Transverse colon (tissue), 4 donors: Measurements from ENCODE around the gene C4BPB. TPM values are rescaled to one million over a fixed set of nuclear protein-coding genes. Genes with fewer than 3 reads are reported as not detected.

Experiments
- DNase-seq: peaks from one replicate; pipeline ENCODE4 v3.0.0-alpha.2; 2019
- H3K27ac ChIP-seq, 4 donors: fragments of 200-600 bp; sonication (generic); 2 replicates each; pipeline ENCODE4 v1.5.1; 2016 to 2018; ENCODE audit warnings: inconsistent platforms in 4 of 4
- H3K27me3 ChIP-seq: fragments of 200-600 bp; sonication (generic); 2 replicates; pipeline ENCODE4 v1.5.1; 2017; ENCODE audit warnings: inconsistent platforms
- H3K36me3 ChIP-seq, 4 donors: fragments of 200-600 bp; sonication (generic); 2 replicates each; pipeline ENCODE4 v1.5.1; 2017 to 2019; ENCODE audit warnings: inconsistent platforms in 4 of 4
- H3K4me1 ChIP-seq, 4 donors: fragments of 200-600 bp; sonication (generic); 2 replicates each; pipeline ENCODE4 v1.5.1; 2017 to 2020; ENCODE audit warnings: inconsistent platforms in 4 of 4
- H3K4me3 ChIP-seq, 4 donors: fragments of 200-600 bp; sonication (generic); 1 replicate in 1 of 4; 2 replicates in 3 of 4; pipeline versions ENCODE4 v1.5.1 to v1.6.1; 2017 to 2019; ENCODE audit warnings: inconsistent platforms in 4 of 4
- H3K9me3 ChIP-seq, 2 donors: fragments of 200-600 bp; sonication (generic); 2 replicates each; pipeline ENCODE4 v1.5.1; 2017 to 2019; ENCODE audit warnings: inconsistent platforms in 2 of 2
- EP300 ChIP-seq: sonication (generic); formaldehyde crosslinking; IDR thresholded peaks from one replicate; pipeline ENCODE4 v1.6.1; 2017; ENCODE audit warnings: antibody characterized with exemption, low read depth
- POLR2A ChIP-seq: fragments of 450-650 bp; IDR thresholded peaks from one replicate; pipeline ENCODE4 v1.6.1; 2016; ENCODE audit warnings: antibody characterized with exemption, mild to moderate bottlenecking, moderate library complexity
- POLR2AphosphoS5 ChIP-seq, 3 donors: sonication (generic); formaldehyde crosslinking; IDR thresholded peaks; one replicate each; pipeline ENCODE4 v1.6.1; 2016; ENCODE audit warnings: antibody characterized with exemption in 3 of 3
- WGBS, 2 donors: methylation state at CpG; one replicate each; pipeline ENCODE4 v1.1.5; 2018; ENCODE audit warnings: low coverage in 1 of 2; 5-methylcytosine and 5-hydroxymethylcytosine counted together
- in situ Hi-C, 4 donors: fragments of 200-750 bp; cut with MboI; loops; one replicate each; pipeline versions ENCODE4 v1.15.0 to v1.15.1; 2017; ENCODE audit warnings: low sequenced_read_pairs in 3 of 4, low pct_ligation_motif_present in 1 of 4, low pct_unique_long_range_greater_than_20kb in 1 of 4
- intact Hi-C: fragments of 100-400 bp; cut with DNase I; formaldehyde crosslinking; loops from one replicate; pipeline ENCODE4 v1.15.1; 2023; ENCODE audit warnings: low total_unique reads
- total RNA-seq, 4 donors: library from RNA; depleted of rRNA; stranded (reverse); fragments of >200 nt; gene quantifications; one replicate each; pipeline ENCODE4 v1.1.0, GENCODE V29; 2016
- TF ChIP-seq, protein P1 (sequence below), 5 experiments: fragments of 200-600 bp in 3 of 5; fragments of 450-650 bp in 2 of 5; sonication (generic) in 3 of 5; IDR thresholded peaks; 1 replicate in 2 of 5; 2 replicates in 3 of 5; pipeline ENCODE4 v1.5.1; 2016 to 2017; ENCODE audit warnings: antibody characterized with exemption in 5 of 5, inconsistent platforms in 3 of 5, mild to moderate bottlenecking in 2 of 5, moderate library complexity in 1 of 5

C4BPB gene
- total RNA-seq, 4 donors from 2014 or later = 3.7 to 16.8 (median 9.8) TPM; not detected in 1

- no peaks in the 10 kb centered on the region for H3K27me3 ChIP-seq
- in situ Hi-C loops (loop anchor here (10.0 to 25.0 kb wide), 3 partner anchors 328 to 436 kb away; partner anchors contain the start of gene CR1 (in 2 of the 4)), intact Hi-C loops (no loop called here)
- peak overlapping the region in 2 of 4 donors; percentile 15 to 46 for H3K27ac ChIP-seq
- 57 to 58% methylated on average over 5 of the region's 5 CpGs for WGBS, 2 donors
- TF ChIP-seq POLR2A (no peak), POLR2AphosphoS5 (IDR thresholded peaks at IDR 0.05) (no peak), EP300 (no peak)
- TF ChIP-seq, protein P1, sequence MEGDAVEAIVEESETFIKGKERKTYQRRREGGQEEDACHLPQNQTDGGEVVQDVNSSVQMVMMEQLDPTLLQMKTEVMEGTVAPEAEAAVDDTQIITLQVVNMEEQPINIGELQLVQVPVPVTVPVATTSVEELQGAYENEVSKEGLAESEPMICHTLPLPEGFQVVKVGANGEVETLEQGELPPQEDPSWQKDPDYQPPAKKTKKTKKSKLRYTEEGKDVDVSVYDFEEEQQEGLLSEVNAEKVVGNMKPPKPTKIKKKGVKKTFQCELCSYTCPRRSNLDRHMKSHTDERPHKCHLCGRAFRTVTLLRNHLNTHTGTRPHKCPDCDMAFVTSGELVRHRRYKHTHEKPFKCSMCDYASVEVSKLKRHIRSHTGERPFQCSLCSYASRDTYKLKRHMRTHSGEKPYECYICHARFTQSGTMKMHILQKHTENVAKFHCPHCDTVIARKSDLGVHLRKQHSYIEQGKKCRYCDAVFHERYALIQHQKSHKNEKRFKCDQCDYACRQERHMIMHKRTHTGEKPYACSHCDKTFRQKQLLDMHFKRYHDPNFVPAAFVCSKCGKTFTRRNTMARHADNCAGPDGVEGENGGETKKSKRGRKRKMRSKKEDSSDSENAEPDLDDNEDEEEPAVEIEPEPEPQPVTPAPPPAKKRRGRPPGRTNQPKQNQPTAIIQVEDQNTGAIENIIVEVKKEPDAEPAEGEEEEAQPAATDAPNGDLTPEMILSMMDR (IDR thresholded peaks at IDR 0.05) = no peak
- H3K9me3 ChIP-seq = no peaks in the 10 kb centered on the region
- H3K36me3 ChIP-seq = peaks cover 0 to 14% (median 2%) of the 10 kb centered on the region in 4 donors
- H3K4me1 ChIP-seq = peaks cover 0 to 15% (median 0%) of the 10 kb centered on the region in 4 donors
- H3K4me3 ChIP-seq = no peak overlapping the region
- DNase-seq = no peak
Measured at GRCh38 chr1:207076181-207076955, 12.3 kb upstream of the C4BPB start.

GRCh38 chr1:207077012-207077411 is 11.6 kb upstream of the C4BPB start:
- H3K27me3 ChIP-seq = no peaks in the 10 kb centered on the region
- 68 to 71% methylated on average over 1 of the region's 1 CpG for WGBS, 2 donors
- H3K36me3 ChIP-seq = peaks cover 0 to 9% (median 0%) of the 10 kb centered on the region in 4 donors
- H3K4me1 ChIP-seq = peaks cover 0 to 15% (median 0%) of the 10 kb centered on the region in 4 donors
- in situ Hi-C loops (loop anchor here (10.0 to 25.0 kb wide), 3 partner anchors 328 to 435 kb away; partner anchors contain the start of gene CR1 (in 2 of the 4)), intact Hi-C loops (no loop called here)
- H3K4me3 ChIP-seq = no peak overlapping the region
- peak overlapping the region in 2 of 4 donors; percentile 15 to 46 for H3K27ac ChIP-seq
- TF ChIP-seq EP300 = no peak
- TF ChIP-seq, protein P1 (IDR thresholded peaks at IDR 0.05) = no peak
- TF ChIP-seq POLR2A = no peak
- no peak for TF ChIP-seq POLR2AphosphoS5 (IDR thresholded peaks at IDR 0.05)
- no peak for DNase-seq
- H3K9me3 ChIP-seq = no peaks in the 10 kb centered on the region

DNA sequence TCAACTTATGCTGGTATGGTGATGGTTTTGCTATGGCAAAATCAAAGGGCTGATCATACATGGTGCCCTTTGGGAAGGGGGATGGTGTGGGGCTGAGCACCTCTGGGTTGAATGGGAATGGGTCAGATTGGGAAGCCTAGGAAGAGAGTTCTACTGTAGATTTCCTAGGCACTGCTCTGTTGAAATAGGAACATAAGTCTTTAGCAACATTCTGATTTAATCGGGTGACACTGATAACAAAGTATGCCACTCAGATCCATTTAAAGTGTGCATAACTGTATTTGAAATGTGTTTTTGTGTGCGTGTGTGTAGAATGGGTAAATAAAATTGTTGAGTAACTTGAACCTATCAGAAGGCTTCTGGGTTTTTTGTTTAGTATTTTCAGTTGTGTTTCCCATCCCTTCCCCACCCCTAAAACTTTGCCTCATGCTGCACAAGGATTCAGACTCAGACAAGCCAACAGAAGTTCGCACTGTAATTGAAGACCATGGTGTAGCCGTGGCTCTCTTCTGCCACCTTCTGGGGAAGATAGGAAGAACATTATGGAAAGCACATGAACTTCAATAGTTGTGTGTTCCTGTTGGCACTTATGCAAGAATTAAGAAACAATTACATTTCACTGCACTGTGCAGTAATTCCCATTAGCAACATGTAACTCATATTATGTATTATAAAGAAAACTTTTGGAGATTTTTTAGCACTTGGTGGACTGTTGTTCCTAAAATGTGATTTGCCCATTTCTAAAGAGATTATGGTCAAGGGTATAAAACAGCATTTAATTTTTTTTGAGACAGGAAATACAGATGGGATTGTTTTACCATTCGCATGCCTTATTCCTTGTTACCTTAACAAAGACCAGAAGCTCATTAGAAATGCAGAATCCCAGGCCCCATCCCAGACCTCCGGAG is 10.9 kb upstream of the C4BPB start:
- in situ Hi-C loops = loop anchor here (10.0 to 25.0 kb wide), 3 partner anchors 327 to 435 kb away; partner anchors contain the start of gene CR1 (in 2 of the 4)
- WGBS, 2 donors = 30 to 37% methylated on average over 6 of the region's 6 CpGs
- H3K27me3 ChIP-seq = no peaks in the 10 kb centered on the region
- H3K9me3 ChIP-seq = no peaks in the 10 kb centered on the region
- intact Hi-C loops = no loop called here
- H3K4me3 ChIP-seq = no peak overlapping the region
- TF ChIP-seq POLR2AphosphoS5 (IDR thresholded peaks at IDR 0.05) = peak in 1 of 3 donors; percentile 48
- TF ChIP-seq, protein P1 (IDR thresholded peaks at IDR 0.05) = peak; percentile 86 to 93 (median 88)
- no peak for TF ChIP-seq POLR2A
- no peak for TF ChIP-seq EP300
- H3K4me1 ChIP-seq = peaks cover 0 to 15% (median 0%) of the 10 kb centered on the region in 4 donors
- peaks cover 0 to 5% (median 0%) of the 10 kb centered on the region in 4 donors for H3K36me3 ChIP-seq
- H3K27ac ChIP-seq = peak overlapping the region in 2 of 4 donors; percentile 42 to 46
- peak; percentile 74 for DNase-seq
